IMR-90 (cell line): Measurements from ENCODE around the gene DNMT3A.

Experiments
- CHD1 ChIP-seq: IDR thresholded peaks from 2 replicates; pipeline ENCODE4 v1.6.1; 2012; ENCODE audit warnings: low read depth, low read length, improper control_type of control experiment
- CTCF ChIP-seq: conservative IDR thresholded peaks from 2 replicates; pipeline ENCODE4 v1.5.1; 2012; ENCODE audit warnings: mild to moderate bottlenecking, low read depth, low read length, improper control_type of control experiment
- MAFK ChIP-seq: IDR thresholded peaks from 2 replicates; pipeline ENCODE4 v1.6.1; 2012; ENCODE audit warnings: low read depth, low read length, improper control_type of control experiment
- POLR2A ChIP-seq: IDR thresholded peaks from 2 replicates; pipeline ENCODE4 v1.6.1; 2012; ENCODE audit warnings: mild to moderate bottlenecking, low read depth, low read length
- RFX5 ChIP-seq: IDR thresholded peaks from 2 replicates; pipeline ENCODE4 v1.8.0; 2012; ENCODE audit warnings: low read depth, mild to moderate bottlenecking, low read length, moderate library complexity
- USF2 ChIP-seq: fragments of 150-350 bp; IDR thresholded peaks from 2 replicates; pipeline ENCODE4 v1.6.1; 2017; ENCODE audit warnings: mild to moderate bottlenecking, antibody characterized with exemption, low read length, low read depth

- TF ChIP-seq USF2 (no peak), POLR2A (no peak), MAFK (no peak), RFX5 (no peak), CHD1 (no peak), CTCF (no peak)
Observed at GRCh38 chr2:25219621-25220020, 122.1 kb downstream of the DNMT3A start.
